ENCODE results near the gene TMEM225. TPM values are rescaled to one million over a fixed set of nuclear protein-coding genes. Genes with fewer than 3 reads are reported as not detected.

The TMEM225 gene
- total RNA-seq, 1 donor from 2014 or later, result not detected

DNA sequence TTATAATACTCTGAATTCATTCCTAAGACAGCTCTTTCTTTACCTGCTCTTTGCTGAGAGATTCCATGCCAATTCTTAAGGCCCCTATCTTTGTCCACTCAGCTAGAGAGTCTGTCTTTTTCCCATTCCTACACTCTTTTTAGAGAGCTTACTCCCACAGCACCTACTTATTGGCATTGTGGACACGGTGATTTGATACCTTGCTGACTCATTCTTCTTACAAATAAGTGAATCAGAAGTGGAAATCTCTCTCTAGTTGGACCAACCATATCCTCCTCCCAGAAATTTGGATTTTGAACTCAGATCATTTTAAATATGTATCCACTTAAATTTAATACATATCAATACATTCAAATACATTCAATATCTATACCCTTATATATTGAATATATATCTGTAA is 46.8 kb downstream of the TMEM225 start:
- DNase-seq (no peak), ATAC-seq (no peak)
- H3K27me3 ChIP-seq (ENCODE audit: low read depth), result no peaks in the 10 kb centered on the region
- no peaks in the 10 kb centered on the region for H3K36me3 ChIP-seq
- no peak overlapping the region for H3K27ac ChIP-seq
- H3K9me3 ChIP-seq, result no peaks in the 10 kb centered on the region
- no peaks in the 10 kb centered on the region for H3K4me1 ChIP-seq
- TF ChIP-seq, protein P1, sequence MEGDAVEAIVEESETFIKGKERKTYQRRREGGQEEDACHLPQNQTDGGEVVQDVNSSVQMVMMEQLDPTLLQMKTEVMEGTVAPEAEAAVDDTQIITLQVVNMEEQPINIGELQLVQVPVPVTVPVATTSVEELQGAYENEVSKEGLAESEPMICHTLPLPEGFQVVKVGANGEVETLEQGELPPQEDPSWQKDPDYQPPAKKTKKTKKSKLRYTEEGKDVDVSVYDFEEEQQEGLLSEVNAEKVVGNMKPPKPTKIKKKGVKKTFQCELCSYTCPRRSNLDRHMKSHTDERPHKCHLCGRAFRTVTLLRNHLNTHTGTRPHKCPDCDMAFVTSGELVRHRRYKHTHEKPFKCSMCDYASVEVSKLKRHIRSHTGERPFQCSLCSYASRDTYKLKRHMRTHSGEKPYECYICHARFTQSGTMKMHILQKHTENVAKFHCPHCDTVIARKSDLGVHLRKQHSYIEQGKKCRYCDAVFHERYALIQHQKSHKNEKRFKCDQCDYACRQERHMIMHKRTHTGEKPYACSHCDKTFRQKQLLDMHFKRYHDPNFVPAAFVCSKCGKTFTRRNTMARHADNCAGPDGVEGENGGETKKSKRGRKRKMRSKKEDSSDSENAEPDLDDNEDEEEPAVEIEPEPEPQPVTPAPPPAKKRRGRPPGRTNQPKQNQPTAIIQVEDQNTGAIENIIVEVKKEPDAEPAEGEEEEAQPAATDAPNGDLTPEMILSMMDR (IDR thresholded peaks at IDR 0.05), result no peak
- intact Hi-C loops (cut with DNase I), result no loop called here
- H3K4me3 ChIP-seq, result no peak overlapping the region

DNA sequence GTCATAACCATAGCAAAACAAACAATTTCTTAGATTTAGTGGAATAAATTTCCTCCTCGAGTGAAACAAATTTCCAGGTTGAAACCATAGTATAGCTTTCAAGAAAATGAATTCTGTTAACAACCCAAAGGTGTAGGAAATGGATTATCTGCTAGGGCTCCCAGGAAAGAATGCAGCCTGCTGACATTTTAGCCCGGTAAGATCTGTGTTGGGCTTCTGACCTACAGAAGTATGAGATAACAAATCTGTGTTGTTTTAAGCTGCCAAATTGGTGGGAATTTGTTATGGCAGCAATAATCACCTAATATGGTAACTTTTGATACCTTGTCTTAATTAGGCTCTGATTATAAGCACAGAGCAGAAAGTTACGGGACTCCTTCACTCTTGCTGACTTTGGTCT is 47.3 kb downstream of the TMEM225 start:
- TF ChIP-seq, protein P1 (IDR thresholded peaks at IDR 0.05), result no peak
- Histone ChIP-seq H3K9me3 (no peaks in the 10 kb centered on the region), H3K27ac (no peak overlapping the region), H3K4me3 (no peak overlapping the region), H3K27me3 (ENCODE audit: low read depth) (no peaks in the 10 kb centered on the region), H3K36me3 (no peaks in the 10 kb centered on the region), H3K4me1 (no peaks in the 10 kb centered on the region)
- intact Hi-C loops (cut with DNase I), result no loop called here
- DNase-seq (no peak), ATAC-seq (no peak)

DNA sequence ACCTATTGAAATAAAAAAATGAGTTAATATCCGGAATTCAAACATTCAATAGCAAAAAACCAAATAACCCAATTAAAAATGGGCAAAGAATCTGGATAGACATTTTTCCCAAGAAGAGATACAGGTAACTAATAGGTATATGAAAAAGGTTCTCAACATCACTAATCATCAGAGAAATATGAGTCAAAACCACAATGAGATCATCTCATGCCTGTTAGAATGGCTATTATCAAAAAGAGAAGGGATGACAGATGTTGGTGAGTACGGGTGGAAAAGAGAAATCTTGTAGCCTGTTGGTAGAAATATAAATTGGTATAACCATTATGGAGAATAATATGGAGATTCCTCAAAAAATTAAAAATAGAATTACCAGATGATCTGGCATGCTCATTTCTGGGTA is 52.4 kb downstream of the TMEM225 start:
- ATAC-seq, result no peak
- H3K4me3 ChIP-seq, result no peak overlapping the region
- TF ChIP-seq, protein P1 (IDR thresholded peaks at IDR 0.05), result no peak

More for the DNA sequence above, 52.4 kb downstream of the TMEM225 start:
- Histone ChIP-seq H3K4me1 (no peaks in the 10 kb centered on the region), H3K9me3 (no peaks in the 10 kb centered on the region), H3K36me3 (no peaks in the 10 kb centered on the region), H3K27me3 (ENCODE audit: low read depth) (no peaks in the 10 kb centered on the region), H3K27ac (no peak overlapping the region)
- no peak for DNase-seq
- intact Hi-C loops (cut with DNase I), result no loop called here

Other genes with a start within 250 kb of the TMEM225 start
- gene SCN3B, start 231.0 kb downstream of the TMEM225 start, total RNA-seq, result 3.2 TPM
- gene ZNF202, start 144.0 kb downstream of the TMEM225 start, total RNA-seq, result 10.6 TPM
- not detected for gene OR6X1, start 131.2 kb downstream of the TMEM225 start, total RNA-seq
- not detected for gene OR6M1, start 79.3 kb downstream of the TMEM225 start, total RNA-seq
- not detected for gene OR8D4, start 16.5 kb upstream of the TMEM225 start, total RNA-seq
- not detected for gene OR4D5, start 53.9 kb upstream of the TMEM225 start, total RNA-seq
- gene OR6T1, start 58.2 kb upstream of the TMEM225 start, total RNA-seq, result not detected
- not detected for gene OR10S1, start 92.1 kb upstream of the TMEM225 start, total RNA-seq
- not detected for gene OR10G6, start 109.5 kb upstream of the TMEM225 start, total RNA-seq
- gene OR10G4, start 127.3 kb upstream of the TMEM225 start, total RNA-seq, result not detected
- not detected for gene OR10G9, start 137.3 kb upstream of the TMEM225 start, total RNA-seq
- gene OR10G8, start 141.1 kb upstream of the TMEM225 start, total RNA-seq, result not detected
- not detected for gene OR10G7, start 155.7 kb upstream of the TMEM225 start, total RNA-seq
- 37.9 TPM for gene VWA5A, start 229.8 kb upstream of the TMEM225 start, total RNA-seq